Skeletal muscle satellite cell (primary cell): ENCODE data around the gene GPR42. TPM values are rescaled to one million over a fixed set of nuclear protein-coding genes. Genes with fewer than 3 reads are reported as not detected.

Experiments used
- H3K27me3 ChIP-seq: 2 replicates; pipeline ENCODE4 v1.7.0; 2013; ENCODE audit warnings: low read length; ENCODE audit not compliant: control insufficient read depth, insufficient read depth
- H3K36me3 ChIP-seq: 2 replicates; pipeline ENCODE4 v1.7.0; 2013; ENCODE audit warnings: mild to moderate bottlenecking, control low read depth, low read length; ENCODE audit not compliant: insufficient read depth
- H3K4me1 ChIP-seq: 2 replicates; pipeline ENCODE4 v1.7.0; 2013; ENCODE audit warnings: low read length; ENCODE audit not compliant: control insufficient read depth, insufficient read depth
- H3K4me2 ChIP-seq: 2 replicates; pipeline ENCODE4 v1.7.0; 2013; ENCODE audit warnings: mild to moderate bottlenecking, low read length
- H3K4me3 ChIP-seq: 2 replicates; pipeline ENCODE4 v1.7.0; 2013; ENCODE audit warnings: low read length
- H3K9ac ChIP-seq: 2 replicates; pipeline ENCODE4 v1.7.0; 2013; ENCODE audit warnings: mild to moderate bottlenecking, low read depth, low read length, moderate library complexity
- H3K9me3 ChIP-seq: replicated peaks from 2 replicates; pipeline ENCODE4 v1.7.0; 2013; ENCODE audit warnings: mild to moderate bottlenecking, control low read depth, low read length
- small RNA-seq: library from RNA; depleted of rRNA; stranded (forward); fragments of <200 nt; gene quantifications from one replicate; pipeline ENCODE3, GENCODE V24; 2012

Gene GPR42

DNA sequence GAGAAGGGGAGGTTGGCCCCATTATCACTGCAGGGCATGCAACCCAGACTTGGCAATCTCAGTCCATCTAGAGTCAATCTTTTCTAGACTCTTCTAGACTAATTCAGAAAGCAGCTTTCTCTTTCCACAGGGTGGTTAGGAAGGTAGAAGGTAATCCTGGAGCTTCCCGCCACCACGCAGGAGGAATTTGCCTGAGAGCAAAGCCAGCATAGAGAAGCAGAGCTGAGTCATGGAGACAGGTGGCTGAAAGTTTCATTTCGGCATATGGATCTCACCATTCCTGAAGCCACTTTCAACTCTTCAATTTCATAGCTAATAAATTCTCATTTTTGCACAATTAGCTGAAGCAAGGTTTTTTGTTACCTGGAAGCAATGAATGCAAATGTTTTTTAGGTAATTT lies 48.2 kb downstream of the GPR42 start:
- no peaks in the 10 kb centered on the region for H3K36me3 ChIP-seq
- H3K4me2 ChIP-seq = no peak overlapping the region
- H3K9ac ChIP-seq = no peak overlapping the region
- no peaks in the 10 kb centered on the region for H3K9me3 ChIP-seq
- H3K27me3 ChIP-seq = peaks cover 24% of the 10 kb centered on the region
- H3K4me1 ChIP-seq = no peaks in the 10 kb centered on the region
- H3K4me3 ChIP-seq = no peak overlapping the region

DNA sequence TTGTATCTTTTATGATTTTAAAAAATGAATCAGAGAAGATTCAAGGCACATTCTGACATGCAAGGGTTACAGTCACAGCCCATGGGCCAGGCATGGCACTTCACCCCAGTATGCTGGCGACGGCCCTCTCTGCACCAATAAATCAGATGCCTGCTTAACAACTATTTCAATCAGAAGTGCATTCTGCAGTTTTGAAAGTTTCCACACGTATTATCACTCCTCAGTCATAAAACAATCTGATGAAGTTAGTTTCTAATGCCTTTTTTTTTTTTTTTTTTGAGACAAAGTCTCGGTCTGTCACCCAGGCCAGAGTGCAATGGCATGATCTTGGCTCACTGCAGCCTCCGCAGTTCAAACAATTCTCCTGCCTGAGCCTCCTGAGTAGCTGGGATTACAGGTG lies 48.9 kb downstream of the GPR42 start:
- Histone ChIP-seq H3K4me3 (no peak overlapping the region), H3K36me3 (no peaks in the 10 kb centered on the region), H3K4me1 (no peaks in the 10 kb centered on the region), H3K4me2 (no peak overlapping the region), H3K9ac (no peak overlapping the region), H3K27me3 (peaks cover 24% of the 10 kb centered on the region), H3K9me3 (no peaks in the 10 kb centered on the region)

DNA sequence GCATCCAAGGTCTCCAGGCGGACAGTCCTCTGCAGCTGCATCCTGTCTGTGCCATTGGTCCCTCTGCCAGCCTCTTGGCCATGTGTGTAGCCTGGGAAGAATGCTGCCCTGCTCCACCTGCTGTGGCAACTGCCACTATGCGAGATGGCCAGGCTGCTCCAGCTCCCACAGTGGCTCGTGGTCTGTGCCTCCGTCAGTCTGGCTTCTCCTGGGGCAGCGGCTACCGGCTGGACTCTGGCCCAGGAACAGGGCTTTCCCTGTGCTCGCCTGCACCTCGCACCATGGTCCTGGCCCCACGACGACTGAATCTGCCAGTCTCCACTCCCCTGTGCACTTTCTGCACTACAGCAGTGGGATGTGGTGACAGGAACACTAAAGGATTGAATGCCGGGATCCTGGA lies 50.5 kb downstream of the GPR42 start:
- Histone ChIP-seq H3K36me3 (no peaks in the 10 kb centered on the region), H3K4me2 (no peak overlapping the region), H3K4me3 (no peak overlapping the region), H3K27me3 (peaks cover 27% of the 10 kb centered on the region), H3K4me1 (no peaks in the 10 kb centered on the region), H3K9ac (no peak overlapping the region), H3K9me3 (no peaks in the 10 kb centered on the region)

Small RNAs within 50 kb of the gene (small RNA-seq; reads per million reads assigned to genes)
- gene RN7SL491P = not detected
